ENCODE data around the gene KANSL1. TPM values are rescaled to one million over a fixed set of nuclear protein-coding genes. Genes with fewer than 3 reads are reported as not detected.

The KANSL1 gene
- total RNA-seq, 1 donor from 2014 or later: 152 TPM

- TF ChIP-seq, protein P1, sequence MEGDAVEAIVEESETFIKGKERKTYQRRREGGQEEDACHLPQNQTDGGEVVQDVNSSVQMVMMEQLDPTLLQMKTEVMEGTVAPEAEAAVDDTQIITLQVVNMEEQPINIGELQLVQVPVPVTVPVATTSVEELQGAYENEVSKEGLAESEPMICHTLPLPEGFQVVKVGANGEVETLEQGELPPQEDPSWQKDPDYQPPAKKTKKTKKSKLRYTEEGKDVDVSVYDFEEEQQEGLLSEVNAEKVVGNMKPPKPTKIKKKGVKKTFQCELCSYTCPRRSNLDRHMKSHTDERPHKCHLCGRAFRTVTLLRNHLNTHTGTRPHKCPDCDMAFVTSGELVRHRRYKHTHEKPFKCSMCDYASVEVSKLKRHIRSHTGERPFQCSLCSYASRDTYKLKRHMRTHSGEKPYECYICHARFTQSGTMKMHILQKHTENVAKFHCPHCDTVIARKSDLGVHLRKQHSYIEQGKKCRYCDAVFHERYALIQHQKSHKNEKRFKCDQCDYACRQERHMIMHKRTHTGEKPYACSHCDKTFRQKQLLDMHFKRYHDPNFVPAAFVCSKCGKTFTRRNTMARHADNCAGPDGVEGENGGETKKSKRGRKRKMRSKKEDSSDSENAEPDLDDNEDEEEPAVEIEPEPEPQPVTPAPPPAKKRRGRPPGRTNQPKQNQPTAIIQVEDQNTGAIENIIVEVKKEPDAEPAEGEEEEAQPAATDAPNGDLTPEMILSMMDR (IDR thresholded peaks at IDR 0.05): no peak
- no peak overlapping the region for H3K4me3 Mint-ChIP-seq
- POLR2A ChIA-PET: no interaction called here
- H3K4me1 Mint-ChIP-seq: peaks cover 79% of the 10 kb centered on the region
- ATAC-seq (ENCODE audit: low read depth) (no peak), DNase-seq (no peak)
- intact Hi-C loops (cut with micrococcal nuclease): loop anchor here (1.0 kb wide), 1 partner anchor 8 kb away; no protein-coding TSS in a partner anchor
- no peaks in the 10 kb centered on the region for H3K9me3 Mint-ChIP-seq
- CTCF ChIA-PET: no interaction called here
- H3K27ac Mint-ChIP-seq: no peak overlapping the region
- peaks cover 73% of the 10 kb centered on the region for H3K36me3 Mint-ChIP-seq (ENCODE audit: low read depth)
- H3K27me3 Mint-ChIP-seq: no peaks in the 10 kb centered on the region
Observed at GRCh38 chr17:46171939-46172338, 21.3 kb downstream of the KANSL1 start.

- peaks cover 74% of the 10 kb centered on the region for H3K4me1 Mint-ChIP-seq
- no peak overlapping the region for H3K4me3 Mint-ChIP-seq
- peaks cover 75% of the 10 kb centered on the region for H3K36me3 Mint-ChIP-seq (ENCODE audit: low read depth)
- intact Hi-C loops (cut with micrococcal nuclease): no loop called here
- ChIA-PET CTCF (interaction anchor here (1.4 kb wide), 1 partner anchor 22 kb away, joined by 4 read pairs; the partner anchor contains the start of gene KANSL1), POLR2A (interaction anchor here (1.5 kb wide), 1 partner anchor 12 kb away, joined by 4 read pairs; no protein-coding TSS in a partner anchor)
- no peak for DNase-seq
- no peaks in the 10 kb centered on the region for H3K9me3 Mint-ChIP-seq
- peak overlapping the region; percentile 9 for H3K27ac Mint-ChIP-seq
- H3K27me3 Mint-ChIP-seq: no peaks in the 10 kb centered on the region
- no peak for ATAC-seq (ENCODE audit: low read depth)
- TF ChIP-seq, protein P1 (IDR thresholded peaks at IDR 0.05): no peak
Observed at GRCh38 chr17:46170639-46171429, 22.4 kb downstream of the KANSL1 start.

GRCh38 chr17:46169913-46170638 is 23.2 kb downstream of the KANSL1 start:
- no peaks in the 10 kb centered on the region for H3K27me3 Mint-ChIP-seq
- no peak overlapping the region for H3K4me3 Mint-ChIP-seq
- peaks cover 68% of the 10 kb centered on the region for H3K4me1 Mint-ChIP-seq
- ChIA-PET CTCF (interaction anchor here (1.4 kb wide), 1 partner anchor 23 kb away, joined by 4 read pairs; the partner anchor contains the start of gene KANSL1), POLR2A (interaction anchor here (1.5 kb wide), 1 partner anchor 13 kb away, joined by 4 read pairs; no protein-coding TSS in a partner anchor)
- H3K27ac Mint-ChIP-seq: peak overlapping the region; percentile 41
- no peak for DNase-seq
- no peaks in the 10 kb centered on the region for H3K9me3 Mint-ChIP-seq
- TF ChIP-seq, protein P1 (IDR thresholded peaks at IDR 0.05): no peak
- ATAC-seq (ENCODE audit: low read depth): no peak
- H3K36me3 Mint-ChIP-seq (ENCODE audit: low read depth): peaks cover 70% of the 10 kb centered on the region
- intact Hi-C loops (cut with micrococcal nuclease): no loop called here

DNA sequence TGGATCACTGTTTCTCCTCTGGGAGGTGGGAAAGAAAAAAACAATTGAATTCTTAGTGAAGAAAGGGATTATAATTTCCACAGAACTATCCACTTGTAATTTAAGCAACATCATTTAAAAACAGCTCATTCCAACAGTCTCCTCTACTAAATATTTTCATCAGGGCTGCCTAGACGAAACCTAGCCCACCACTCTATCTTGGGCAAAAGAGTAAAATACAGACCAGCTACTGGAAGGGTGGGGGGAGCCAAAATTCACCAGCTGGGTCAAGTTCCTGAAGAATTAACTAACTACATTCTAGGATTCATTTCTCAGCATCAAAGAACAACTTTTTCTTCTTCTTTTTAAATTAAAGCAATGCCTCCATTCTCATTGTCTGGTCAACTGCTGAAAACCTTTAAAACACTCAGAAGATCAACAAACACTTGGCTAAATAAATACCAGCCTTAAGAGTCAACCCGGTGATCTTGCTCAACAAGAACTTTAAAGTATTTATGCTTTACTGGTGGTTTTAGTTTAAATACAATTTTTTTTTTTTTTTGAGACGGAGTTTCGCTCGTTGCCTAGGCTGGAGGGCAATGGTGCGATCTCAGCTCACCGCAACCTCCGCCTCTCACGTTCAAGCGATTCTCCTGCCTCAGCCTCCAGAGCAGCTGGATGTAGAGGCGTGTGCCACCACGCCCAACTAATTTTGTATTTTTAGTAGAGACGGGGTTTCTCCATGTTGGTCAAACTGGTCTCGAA is 25.2 kb downstream of the KANSL1 start:
- no peaks in the 10 kb centered on the region for H3K9me3 Mint-ChIP-seq
- intact Hi-C loops (cut with micrococcal nuclease): no loop called here
- no peaks in the 10 kb centered on the region for H3K27me3 Mint-ChIP-seq
- ChIA-PET POLR2A (interaction anchor here (0.8 to 0.9 kb wide), 2 partner anchors 14 to 190 kb away, joined by 3 read pairs; no protein-coding TSS in a partner anchor), CTCF (interaction anchor here (2.8 kb wide), 1 partner anchor 25 kb away, joined by 10 read pairs; the partner anchor contains the start of gene KANSL1)
- peak overlapping the region; percentile 9 for H3K27ac Mint-ChIP-seq
- H3K4me1 Mint-ChIP-seq: peaks cover 71% of the 10 kb centered on the region
- TF ChIP-seq, protein P1 (IDR thresholded peaks at IDR 0.05): no peak
- ATAC-seq (ENCODE audit: low read depth) (no peak), DNase-seq (no peak)
- no peak overlapping the region for H3K4me3 Mint-ChIP-seq
- H3K36me3 Mint-ChIP-seq (ENCODE audit: low read depth): peaks cover 67% of the 10 kb centered on the region

All from activated B cell treated with CpG ODN at 0.5 μM for 24 hours (primary cell).